Stromal cell of bone marrow (primary cell): ENCODE results near the gene USP10.

ENCODE experiments used
- DNase-seq: peaks from one replicate; pipeline ENCODE4 v3.0.0-alpha.2; 2012; ENCODE audit warnings: low read depth

Gene USP10

GRCh38 chr16:84773312-84773711, 73.5 kb downstream of the USP10 start:
- DNase-seq = no peak

- peak; percentile 91 for DNase-seq
These were observed 75.0 kb downstream of the USP10 start for GRCh38 chr16:84774810-84775209.

- DNase-seq = no peak
These were observed 75.5 kb downstream of the USP10 start for GRCh38 chr16:84775262-84775810.

- DNase-seq = no peak
These were observed 77.6 kb downstream of the USP10 start for GRCh38 chr16:84777435-84777834.

- DNase-seq = no peak
These were observed 78.9 kb downstream of the USP10 start for GRCh38 chr16:84778720-84779119.

- no peak for DNase-seq
These were observed 80.3 kb downstream of the USP10 start for GRCh38 chr16:84780063-84780462.

- no peak for DNase-seq
These were observed 81.0 kb downstream of the USP10 start for GRCh38 chr16:84780544-84781376.

GRCh38 chr16:84782846-84783245, 83.0 kb downstream of the USP10 start:
- DNase-seq = peak; percentile 63

GRCh38 chr16:84785843-84786581, 86.2 kb downstream of the USP10 start:
- no peak for DNase-seq

GRCh38 chr16:84786605-84787262, 86.9 kb downstream of the USP10 start:
- no peak for DNase-seq

GRCh38 chr16:84787263-84787622, 87.4 kb downstream of the USP10 start:
- DNase-seq = no peak

GRCh38 chr16:84788920-84789391, 89.2 kb downstream of the USP10 start:
- DNase-seq = no peak

- no peak for DNase-seq
These were observed 89.6 kb downstream of the USP10 start for GRCh38 chr16:84789431-84789830.

- DNase-seq = no peak
These were observed 90.5 kb downstream of the USP10 start for GRCh38 chr16:84790301-84790700.

GRCh38 chr16:84791088-84791487, 91.3 kb downstream of the USP10 start:
- DNase-seq = peak; percentile 70

GRCh38 chr16:84791501-84791900, 91.7 kb downstream of the USP10 start:
- DNase-seq = no peak

- DNase-seq = no peak
These were observed 94.4 kb downstream of the USP10 start for GRCh38 chr16:84794186-84794585.

GRCh38 chr16:84794626-84795025, 94.8 kb downstream of the USP10 start:
- DNase-seq = no peak

GRCh38 chr16:84795329-84796053, 95.7 kb downstream of the USP10 start:
- peak; percentile 96 for DNase-seq

GRCh38 chr16:84800158-84800978, 100.6 kb downstream of the USP10 start:
- no peak for DNase-seq

GRCh38 chr16:84803146-84803545, 103.3 kb downstream of the USP10 start:
- no peak for DNase-seq
